ELF-1 (cell line): ENCODE results near the gene POTEB.
"Not testable (repeated sequence)": the region's sequence is repeated elsewhere in the genome, so short reads cannot be mapped to it uniquely, and the experiment has no call there.

Source experiments
- DNase-seq: peaks from one replicate; pipeline ENCODE4 v3.0.0-alpha.2; 2016; ENCODE audit warnings: low read depth, low spot score

Gene POTEB

DNA sequence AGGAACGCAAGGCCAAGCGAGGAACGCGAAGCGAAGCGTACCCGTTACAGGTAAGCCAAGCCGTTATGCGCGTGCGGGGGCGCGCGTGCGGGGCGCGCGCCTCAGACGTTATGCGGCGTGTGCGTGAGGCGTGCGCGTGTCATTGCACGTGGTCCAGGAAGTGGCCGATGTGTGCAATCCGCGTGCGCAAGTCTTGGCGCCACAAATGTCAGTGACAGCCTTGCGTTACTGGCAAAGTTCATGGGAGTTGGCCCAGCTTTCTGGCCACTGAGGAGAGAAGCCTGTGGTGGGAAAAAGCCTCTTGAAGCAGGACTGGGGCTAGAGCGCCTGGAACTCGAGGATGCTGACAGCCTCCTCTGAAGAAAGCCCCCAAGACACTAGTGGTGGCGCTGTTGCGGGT, at the start of gene POTEB:
Gene POTEB (minus strand): TSS at position 101 of the 400 bp plus-strand sequence. CDS start 489 bp downstream, outside the sequence.
- DNase-seq = not testable (repeated sequence)

DNA sequence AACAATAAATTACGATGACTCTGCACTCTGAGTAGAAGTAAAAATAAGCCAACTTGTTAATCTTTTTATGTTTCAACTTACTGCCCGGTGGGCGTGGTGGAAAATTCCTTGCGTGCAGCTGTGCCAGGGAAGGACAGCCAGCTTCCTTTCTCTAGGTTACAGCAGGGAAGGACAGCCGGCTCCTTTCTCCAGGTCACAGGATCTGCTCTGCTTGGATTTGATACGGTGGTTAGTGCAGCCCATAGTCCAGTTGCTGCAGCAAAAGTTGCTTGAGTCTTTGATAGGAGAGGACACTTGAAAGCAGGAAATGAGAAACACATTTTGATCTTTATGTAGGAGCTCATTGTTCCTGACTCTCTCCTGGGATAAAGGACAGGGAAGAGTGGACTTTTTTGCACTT, 13.4 kb upstream of the POTEB start:
- not testable (repeated sequence) for DNase-seq

DNA sequence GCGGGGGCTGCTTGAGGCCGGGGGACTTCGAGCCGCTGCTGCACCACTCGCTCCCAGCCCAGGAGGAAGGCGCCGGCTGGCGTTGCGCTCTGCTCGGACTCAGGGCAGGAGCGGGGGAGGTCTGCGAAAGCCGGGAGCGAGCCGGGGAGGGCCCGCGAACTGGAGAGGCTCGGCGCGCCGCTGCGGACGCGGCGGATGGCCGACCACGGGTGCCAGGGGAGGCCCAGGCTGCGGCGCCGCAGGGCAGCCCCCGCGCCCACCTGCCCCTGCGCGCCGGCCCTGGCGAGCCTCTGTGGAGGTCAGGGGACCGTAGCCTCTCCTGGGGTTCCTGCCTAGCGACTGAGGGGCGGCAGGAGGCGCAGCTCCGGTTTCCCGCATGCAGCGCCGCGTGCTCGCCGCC, 12.0 kb upstream of the POTEB start:
- DNase-seq = not testable (repeated sequence)

DNA sequence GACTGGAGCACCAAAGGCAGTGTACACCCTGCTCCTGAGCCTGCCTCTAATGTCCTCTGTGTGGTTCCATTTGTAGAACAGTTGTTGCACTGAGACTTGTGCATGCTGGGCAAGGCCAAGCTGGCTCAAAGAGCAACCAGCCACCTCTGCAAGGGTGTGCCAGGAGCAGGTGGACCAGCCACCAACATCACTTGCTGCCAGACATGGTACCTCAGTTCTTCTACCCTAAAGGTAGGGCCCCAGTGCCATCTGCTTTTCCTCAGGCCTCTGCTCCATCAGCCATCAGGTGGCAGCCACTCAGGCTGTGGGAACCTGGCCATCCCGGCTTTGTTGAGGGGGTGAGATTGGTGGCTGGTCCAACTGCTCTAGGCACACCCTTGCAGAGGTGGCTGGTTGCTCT, 38.7 kb downstream of the POTEB start:
- not testable (repeated sequence) for DNase-seq
